GM12874 (cell line): Measurements from ENCODE around the gene AKR7A3.

Experiments used
- CTCF ChIP-seq: IDR thresholded peaks from 2 replicates; pipeline ENCODE4 v1.5.1; 2011; ENCODE audit warnings: low read depth, mild to moderate bottlenecking, control low read depth, low read length, moderate library complexity; ENCODE audit not compliant: insufficient read depth

AKR7A3 gene

GRCh38 chr1:19317126-19317910 is 28.7 kb upstream of the AKR7A3 start:
- TF ChIP-seq CTCF, result no peak

- TF ChIP-seq CTCF, result no peak
Observed at GRCh38 chr1:19315378-19316198, 27.0 kb upstream of the AKR7A3 start.

- no peak for TF ChIP-seq CTCF
Observed at GRCh38 chr1:19313961-19314882, 25.7 kb upstream of the AKR7A3 start.

- no peak for TF ChIP-seq CTCF
Observed at GRCh38 chr1:19313636-19313959, 25.0 kb upstream of the AKR7A3 start.

GRCh38 chr1:19312782-19313635 is 24.4 kb upstream of the AKR7A3 start:
- no peak for TF ChIP-seq CTCF

GRCh38 chr1:19311931-19312781 is 23.6 kb upstream of the AKR7A3 start, which contains the start of the genes AKR7A2 and SLC66A1:
Gene AKR7A2 (minus strand): TSS chr1:19312144. CDS start chr1:19312124, 20 bp downstream.
Gene SLC66A1 (plus strand): TSS chr1:19312326. CDS start chr1:19317678, 5,352 bp downstream.
- no peak for TF ChIP-seq CTCF
